ENCODE measurements around the gene PABPN1. TPM values are rescaled to one million over a fixed set of nuclear protein-coding genes. Genes with fewer than 3 reads are reported as not detected.

Gene PABPN1
- polyA plus RNA-seq, 2 of the 4 experiments (the other 2 are of a cell fraction), result 157 to 197 TPM

DNA sequence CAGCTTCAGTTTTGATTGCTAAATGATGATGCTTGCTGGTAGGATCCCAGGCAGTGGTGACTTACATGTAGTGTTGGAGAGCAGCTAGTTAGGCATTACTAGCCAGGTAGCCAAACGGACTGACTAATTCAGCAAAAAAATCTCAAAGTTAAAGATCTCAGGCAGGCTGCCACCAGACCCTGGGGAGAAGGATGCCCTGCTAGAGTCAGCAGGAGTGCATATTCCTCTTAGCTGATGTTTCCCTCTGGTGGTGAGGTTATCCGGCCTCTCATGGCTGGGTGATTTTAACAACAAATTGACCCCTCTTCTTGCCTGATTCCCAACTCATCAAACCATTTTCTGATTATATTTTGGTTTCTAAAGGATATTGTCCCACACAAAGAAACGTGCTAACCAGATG is 40.9 kb downstream of the PABPN1 start:
- DNase-seq (ENCODE audit: low read depth in 1 of 2, low spot score in 1 of 2), result peak in 1 of 2 experiments; percentile 21
- 23% methylated on average over 3 of the region's 3 CpGs for WGBS (ENCODE audit: missing lambda C conversion rate)
- POLR2A ChIA-PET, result interaction anchor here (1.2 kb wide), 1 partner anchor 10 kb away, joined by 3 read pairs; the partner anchor contains the start of gene SLC22A17

DNA sequence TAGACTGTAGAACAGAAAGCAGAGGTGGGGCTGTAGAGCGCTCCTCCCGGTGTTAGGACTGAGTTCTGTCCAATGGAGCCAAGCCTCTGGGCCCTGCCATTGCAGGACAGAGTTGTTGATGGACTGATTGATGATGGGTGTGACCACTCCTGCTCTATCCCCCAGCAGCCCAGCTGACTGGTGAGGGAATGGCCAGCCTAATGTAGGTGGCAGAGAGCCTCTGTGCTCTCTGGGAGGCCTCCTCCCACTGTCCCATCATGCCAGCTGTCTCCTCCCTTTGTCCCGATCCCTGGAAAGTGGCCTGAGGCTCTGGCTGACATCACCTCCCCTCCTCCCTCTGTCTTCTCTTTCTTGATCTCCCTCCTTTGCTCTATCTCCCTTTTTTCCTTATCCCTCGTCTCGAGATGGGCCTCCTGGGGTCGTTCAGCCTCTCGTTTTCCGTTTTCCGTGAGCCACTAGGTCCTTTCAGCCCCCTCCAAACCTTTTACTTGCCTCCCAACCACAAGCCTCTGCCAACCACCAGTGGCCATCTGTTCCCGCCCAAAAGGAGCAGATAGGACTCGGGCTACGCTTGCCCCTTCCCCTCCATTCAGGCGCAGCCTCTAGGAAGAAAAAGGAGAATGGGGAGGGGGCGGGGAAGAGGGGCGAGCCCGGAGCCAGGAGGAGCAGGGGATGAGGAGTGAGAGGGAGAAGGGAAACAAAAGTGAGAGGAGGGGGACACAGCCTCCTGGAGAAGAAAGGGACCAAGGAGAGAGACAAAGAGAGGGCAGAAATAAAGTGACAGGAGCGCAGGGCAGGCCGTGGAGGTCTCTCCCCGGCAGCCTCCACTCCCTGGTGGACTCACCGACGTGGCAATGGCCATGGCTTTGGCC is 43.1 kb downstream of the PABPN1 start:
- 40% methylated on average over 20 of the region's 21 CpGs for WGBS (ENCODE audit: missing lambda C conversion rate)
- ChIA-PET CTCF (interaction anchor here (0.9 to 9.6 kb wide), 3 partner anchors 11 to 70 kb away, joined by 3 to 80 read pairs (median 9); partner anchors contain the start of genes CMTM5 and SLC22A17), POLR2A (no interaction called here)
- no peak overlapping the region for H3K4me2 ChIP-seq
- DNase-seq (ENCODE audit: low read depth in 1 of 2, low spot score in 1 of 2), result no peak
- FAIRE-seq, result no peak
- no peak; a peak in 1 of 6 replicates for ATAC-seq
- H3K4me1 ChIP-seq, result no peaks in the 10 kb centered on the region
- no peaks in the 10 kb centered on the region for H3K9me3 ChIP-seq
- no peak for TF ChIP-seq CEBPB (IDR thresholded peaks at IDR 0.05)
- TF ChIP-seq PHF8 (IDR thresholded peaks at IDR 0.05; ENCODE audit: borderline replicate concordance, low read depth), result no peak
- TF ChIP-seq NPAS2 (CRISPR knock-in tag; IDR thresholded peaks at IDR 0.05; ENCODE audit: borderline replicate concordance), result no peak
- no peak for TF ChIP-seq POLR2A (IDR thresholded peaks at IDR 0.05; ENCODE audit: low read length)
- TF ChIP-seq, protein P1, sequence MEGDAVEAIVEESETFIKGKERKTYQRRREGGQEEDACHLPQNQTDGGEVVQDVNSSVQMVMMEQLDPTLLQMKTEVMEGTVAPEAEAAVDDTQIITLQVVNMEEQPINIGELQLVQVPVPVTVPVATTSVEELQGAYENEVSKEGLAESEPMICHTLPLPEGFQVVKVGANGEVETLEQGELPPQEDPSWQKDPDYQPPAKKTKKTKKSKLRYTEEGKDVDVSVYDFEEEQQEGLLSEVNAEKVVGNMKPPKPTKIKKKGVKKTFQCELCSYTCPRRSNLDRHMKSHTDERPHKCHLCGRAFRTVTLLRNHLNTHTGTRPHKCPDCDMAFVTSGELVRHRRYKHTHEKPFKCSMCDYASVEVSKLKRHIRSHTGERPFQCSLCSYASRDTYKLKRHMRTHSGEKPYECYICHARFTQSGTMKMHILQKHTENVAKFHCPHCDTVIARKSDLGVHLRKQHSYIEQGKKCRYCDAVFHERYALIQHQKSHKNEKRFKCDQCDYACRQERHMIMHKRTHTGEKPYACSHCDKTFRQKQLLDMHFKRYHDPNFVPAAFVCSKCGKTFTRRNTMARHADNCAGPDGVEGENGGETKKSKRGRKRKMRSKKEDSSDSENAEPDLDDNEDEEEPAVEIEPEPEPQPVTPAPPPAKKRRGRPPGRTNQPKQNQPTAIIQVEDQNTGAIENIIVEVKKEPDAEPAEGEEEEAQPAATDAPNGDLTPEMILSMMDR (IDR thresholded peaks at IDR 0.05), result no peak
- TF ChIP-seq, protein P2, sequence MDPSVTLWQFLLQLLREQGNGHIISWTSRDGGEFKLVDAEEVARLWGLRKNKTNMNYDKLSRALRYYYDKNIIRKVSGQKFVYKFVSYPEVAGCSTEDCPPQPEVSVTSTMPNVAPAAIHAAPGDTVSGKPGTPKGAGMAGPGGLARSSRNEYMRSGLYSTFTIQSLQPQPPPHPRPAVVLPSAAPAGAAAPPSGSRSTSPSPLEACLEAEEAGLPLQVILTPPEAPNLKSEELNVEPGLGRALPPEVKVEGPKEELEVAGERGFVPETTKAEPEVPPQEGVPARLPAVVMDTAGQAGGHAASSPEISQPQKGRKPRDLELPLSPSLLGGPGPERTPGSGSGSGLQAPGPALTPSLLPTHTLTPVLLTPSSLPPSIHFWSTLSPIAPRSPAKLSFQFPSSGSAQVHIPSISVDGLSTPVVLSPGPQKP (IDR thresholded peaks at IDR 0.05; ENCODE audit: low read depth, low read length), result no peak
- no peak for TF ChIP-seq TP53 (CRISPR knock-in tag; IDR thresholded peaks at IDR 0.05)
- H3K4me3 ChIP-seq, result no peak overlapping the region
- H3K27ac ChIP-seq, result no peak overlapping the region

More for the DNA sequence above, 40.9 kb downstream of the PABPN1 start:
- H3K4me1 ChIP-seq, result no peaks in the 10 kb centered on the region
- FAIRE-seq (peak; percentile 13), ATAC-seq (peak in 1 of 2 experiments; percentile 38; a peak in 2 of 6 replicates)
- H3K4me3 ChIP-seq, result no peak overlapping the region
- no peak overlapping the region for H3K27ac ChIP-seq
- H3K4me2 ChIP-seq, result no peak overlapping the region
- H3K9me3 ChIP-seq, result no peaks in the 10 kb centered on the region
- CTCF ChIA-PET, result interaction anchor here (0.5 to 9.6 kb wide), 9 partner anchors 9 to 198 kb away, joined by 3 to 80 read pairs (median 6); partner anchors contain the start of genes CMTM5 and SLC22A17
- TF ChIP-seq, protein P3, sequence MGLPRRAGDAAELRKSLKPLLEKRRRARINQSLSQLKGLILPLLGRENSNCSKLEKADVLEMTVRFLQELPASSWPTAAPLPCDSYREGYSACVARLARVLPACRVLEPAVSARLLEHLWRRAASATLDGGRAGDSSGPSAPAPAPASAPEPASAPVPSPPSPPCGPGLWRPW (IDR thresholded peaks at IDR 0.05), result no peak
- TF ChIP-seq SREBF2 (IDR thresholded peaks at IDR 0.05) (no peak), MYC (IDR thresholded peaks at IDR 0.05; ENCODE audit: borderline replicate concordance, low read length) (no peak), RCOR1 (IDR thresholded peaks at IDR 0.05; ENCODE audit: low read depth, low read length) (no peak), RFX5 (IDR thresholded peaks at IDR 0.05) (no peak), CBX2 (IDR thresholded peaks at IDR 0.05; ENCODE audit: borderline replicate concordance, low read depth) (no peak), MAZ (IDR thresholded peaks at IDR 0.05; ENCODE audit: borderline replicate concordance, low read depth, low read length) (no peak), CBX8 (IDR thresholded peaks at IDR 0.05) (no peak), FOSB (CRISPR knock-in tag; IDR thresholded peaks at IDR 0.05) (no peak), RNF2 (IDR thresholded peaks at IDR 0.05; ENCODE audit: borderline replicate concordance, low read depth) (no peak), RAD21 (conservative IDR thresholded peaks at IDR 0.05 in 1 of 2, IDR thresholded peaks at IDR 0.05 in 1 of 2) (no peak), TFCP2L1 (CRISPR knock-in tag; IDR thresholded peaks at IDR 0.05) (no peak), FOSL2 (IDR thresholded peaks at IDR 0.05) (no peak), FOSL2 (CRISPR knock-in tag; IDR thresholded peaks at IDR 0.05) (no peak), HDAC2 (IDR thresholded peaks at IDR 0.05) (no peak), TP53 (CRISPR knock-in tag; IDR thresholded peaks at IDR 0.05) (no peak)
